Measurements from ENCODE around the gene PTPRK. TPM values are rescaled to one million over a fixed set of nuclear protein-coding genes. Genes with fewer than 3 reads are reported as not detected.
A peak's percentile ranks its signal among the peaks of the same experiment; 100 is the strongest.
"Not testable (repeated sequence)": the region's sequence is repeated elsewhere in the genome, so short reads cannot be mapped to it uniquely, and the experiment has no call there.

Gene PTPRK
- total RNA-seq, 2 donors from 2014 or later, result 113 to 121 TPM

- intact Hi-C loops (cut with DNase I, micrococcal nuclease), result no loop called here
- no peak for ATAC-seq
- DNase-seq, result no peak
Observed at GRCh38 chr6:128465368-128466343, 54.7 kb downstream of the PTPRK start.

GRCh38 chr6:128464790-128465189 is 55.6 kb downstream of the PTPRK start:
- intact Hi-C loops (cut with DNase I, micrococcal nuclease), result no loop called here
- DNase-seq (no peak), ATAC-seq (peak; percentile 33)

- ATAC-seq (no peak), DNase-seq (no peak)
- intact Hi-C loops (cut with DNase I, micrococcal nuclease), result no loop called here
Observed at GRCh38 chr6:128463942-128464341, 56.5 kb downstream of the PTPRK start.

GRCh38 chr6:128461501-128461900 is 58.9 kb downstream of the PTPRK start:
- ATAC-seq (peak; percentile 37), DNase-seq (no peak)
- intact Hi-C loops (cut with DNase I, micrococcal nuclease), result no loop called here

- intact Hi-C loops (cut with DNase I, micrococcal nuclease), result no loop called here
- no peak for DNase-seq
- peak; percentile 82 for ATAC-seq
Observed at GRCh38 chr6:128456510-128457230, 63.7 kb downstream of the PTPRK start.

GRCh38 chr6:128455959-128456358 is 64.4 kb downstream of the PTPRK start:
- no peak for ATAC-seq
- DNase-seq, result no peak

GRCh38 chr6:128452713-128453112 is 67.7 kb downstream of the PTPRK start:
- no peak for ATAC-seq
- intact Hi-C loops (cut with DNase I, micrococcal nuclease), result no loop called here

More at GRCh38 chr6:128455959-128456358, 64.4 kb downstream of the PTPRK start:
- intact Hi-C loops (cut with DNase I, micrococcal nuclease), result no loop called here

GRCh38 chr6:128446497-128446896 is 73.9 kb downstream of the PTPRK start:
- intact Hi-C loops (cut with DNase I, micrococcal nuclease), result no loop called here
- DNase-seq, result no peak
- ATAC-seq, result no peak

More at GRCh38 chr6:128452713-128453112, 67.7 kb downstream of the PTPRK start:
- no peak for DNase-seq

GRCh38 chr6:128443553-128443952 is 76.8 kb downstream of the PTPRK start:
- intact Hi-C loops (cut with DNase I, micrococcal nuclease), result no loop called here
- ATAC-seq, result no peak
- DNase-seq, result no peak

- intact Hi-C loops (cut with DNase I, micrococcal nuclease), result no loop called here
- ATAC-seq, result no peak
- DNase-seq, result no peak
Observed at GRCh38 chr6:128439627-128440026, 80.8 kb downstream of the PTPRK start.

- DNase-seq, result no peak
- intact Hi-C loops (cut with DNase I, micrococcal nuclease), result no loop called here
- no peak for ATAC-seq
Observed at GRCh38 chr6:128438393-128438792, 82.0 kb downstream of the PTPRK start.

- no peak for DNase-seq
- intact Hi-C loops (cut with DNase I, micrococcal nuclease), result no loop called here
- ATAC-seq, result no peak
Observed at GRCh38 chr6:128437685-128438084, 82.7 kb downstream of the PTPRK start.

GRCh38 chr6:128434752-128435151 is 85.6 kb downstream of the PTPRK start:
- ATAC-seq; DNase-seq; intact Hi-C loops (cut with DNase I, micrococcal nuclease): not testable (repeated sequence)

- intact Hi-C loops (cut with DNase I, micrococcal nuclease), result no loop called here
- DNase-seq, result no peak
- ATAC-seq, result no peak
Observed at GRCh38 chr6:128432394-128432793, 88.0 kb downstream of the PTPRK start.

- intact Hi-C loops (cut with DNase I, micrococcal nuclease), result no loop called here
- DNase-seq (no peak), ATAC-seq (no peak)
Observed at GRCh38 chr6:128427139-128427538, 93.3 kb downstream of the PTPRK start.

- ATAC-seq (no peak), DNase-seq (no peak)
- intact Hi-C loops (cut with DNase I, micrococcal nuclease), result no loop called here
Observed at GRCh38 chr6:128425856-128426255, 94.5 kb downstream of the PTPRK start.

GRCh38 chr6:128422871-128423270 is 97.5 kb downstream of the PTPRK start:
- intact Hi-C loops (cut with DNase I, micrococcal nuclease), result no loop called here
- DNase-seq (no peak), ATAC-seq (no peak)

- DNase-seq, result no peak
- ATAC-seq, result no peak
- intact Hi-C loops (cut with DNase I, micrococcal nuclease), result no loop called here
Observed at GRCh38 chr6:128422200-128422599, 98.2 kb downstream of the PTPRK start.

GRCh38 chr6:128421788-128422187 is 98.6 kb downstream of the PTPRK start:
- no peak for ATAC-seq
- DNase-seq, result no peak
- intact Hi-C loops (cut with DNase I, micrococcal nuclease), result no loop called here

GRCh38 chr6:128417698-128418097 is 102.7 kb downstream of the PTPRK start:
- DNase-seq (no peak), ATAC-seq (no peak)
- intact Hi-C loops (cut with DNase I, micrococcal nuclease), result no loop called here

All from left colon (tissue), 2 donors.